Measurements from ENCODE around the gene AOAH.

DNA sequence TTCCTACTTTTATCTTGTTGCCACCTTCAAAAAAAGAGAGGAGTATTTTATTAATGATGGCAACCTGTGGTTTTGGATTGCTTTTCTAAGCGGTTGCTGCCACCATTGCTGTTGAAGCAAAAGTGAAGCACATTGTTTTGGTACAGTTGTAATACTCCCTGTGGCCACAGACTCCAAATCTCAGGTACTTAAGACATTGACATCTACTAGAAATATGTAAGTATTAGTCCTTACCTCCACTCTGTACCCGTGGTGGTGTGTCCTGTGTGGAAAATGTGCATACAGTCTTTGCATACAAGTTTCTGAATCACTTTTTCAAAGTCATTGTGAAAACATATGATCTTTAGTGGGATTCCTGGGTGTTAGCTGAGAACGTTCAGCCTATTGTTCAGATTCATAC is 248.9 kb downstream of the AOAH start:
- no peak for TF ChIP-seq EZH2phosphoT487 (IDR thresholded peaks at IDR 0.05; ENCODE audit: insufficient read depth, low read depth)
- TF ChIP-seq EZH2 (IDR thresholded peaks at IDR 0.05; ENCODE audit: insufficient read depth, poor library complexity, severe bottlenecking) = no peak

Data from GM23248 (cell line).